GM19351 (cell line): ENCODE data around the gene TEF.

Experiments
- ATAC-seq: cut with Tn5 transposase; IDR thresholded peaks from one replicate; pipeline ENCODE4 v1.9.1; 2021; ENCODE audit warnings: mild to moderate bottlenecking, moderate library complexity; ENCODE audit not compliant: unreplicated experiment

The TEF gene

GRCh38 chr22:41353862-41354575 is 27.7 kb upstream of the TEF start:
- no peak for ATAC-seq

DNA sequence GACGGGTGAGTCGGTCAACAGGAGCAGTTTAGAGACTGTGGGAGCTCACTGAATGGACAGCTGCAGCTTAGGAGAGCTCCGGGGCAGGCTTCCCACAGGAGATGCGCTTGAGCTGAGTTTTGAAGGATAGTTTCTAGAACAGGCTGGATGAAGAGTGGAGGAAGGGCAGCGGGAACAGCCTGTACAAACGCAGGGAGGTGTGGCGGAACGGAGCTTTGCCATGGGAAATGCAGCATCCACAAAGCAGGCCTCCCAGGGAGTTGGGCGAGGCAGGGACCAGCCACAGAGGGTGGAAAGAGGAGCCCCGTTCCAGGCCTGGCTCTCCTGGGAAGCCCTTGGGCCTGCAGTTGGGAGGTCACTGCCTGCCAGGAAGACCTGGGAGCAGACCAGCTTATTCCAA is 26.8 kb upstream of the TEF start:
- ATAC-seq: no peak

DNA sequence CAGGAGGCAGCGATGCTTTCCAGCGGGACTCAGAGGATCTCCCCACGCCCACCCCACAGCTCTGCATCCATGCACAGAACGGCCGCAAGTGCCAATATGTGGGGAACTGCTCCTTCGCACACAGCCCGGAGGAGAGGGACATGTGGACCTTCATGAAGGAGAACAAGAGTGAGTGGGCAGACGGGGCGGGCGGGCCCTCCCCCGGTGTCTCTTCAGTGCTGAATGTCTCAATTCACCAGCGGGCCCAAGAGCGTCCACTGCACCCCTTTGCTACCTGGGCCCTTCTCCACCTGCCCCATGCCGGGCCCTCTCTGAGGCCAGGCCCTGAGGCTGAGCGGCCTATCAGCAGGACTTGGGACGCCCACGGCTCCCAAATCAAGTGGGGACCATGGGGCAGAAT is 25.8 kb upstream of the TEF start:
- ATAC-seq: no peak

DNA sequence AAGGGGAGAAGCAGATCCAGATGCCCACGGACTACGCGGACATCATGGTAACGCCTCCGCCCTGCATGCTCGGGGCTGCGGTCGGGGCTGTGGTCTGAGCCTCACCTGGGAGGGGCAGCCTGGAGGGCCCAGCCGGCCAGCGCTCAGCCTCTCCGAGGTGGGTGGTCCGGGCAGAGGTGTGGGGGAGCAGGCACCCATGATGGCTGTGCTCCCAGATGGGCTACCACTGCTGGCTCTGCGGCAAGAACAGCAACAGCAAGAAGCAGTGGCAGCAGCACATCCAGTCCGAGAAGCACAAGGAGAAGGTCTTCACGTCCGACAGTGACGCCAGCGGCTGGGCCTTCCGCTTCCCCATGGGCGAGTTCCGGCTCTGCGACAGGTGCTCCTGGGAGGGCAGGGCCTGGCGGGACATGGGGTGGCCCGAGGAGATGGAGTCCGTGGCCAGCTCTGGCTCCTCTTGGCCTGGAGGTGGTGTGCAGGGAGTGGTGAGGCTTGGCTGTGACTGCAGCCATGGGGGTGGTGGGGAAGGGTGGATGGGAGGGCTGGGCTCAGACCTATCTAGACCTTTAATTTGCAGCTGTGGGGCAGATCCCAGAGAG is 25.2 kb upstream of the TEF start:
- ATAC-seq: no peak

DNA sequence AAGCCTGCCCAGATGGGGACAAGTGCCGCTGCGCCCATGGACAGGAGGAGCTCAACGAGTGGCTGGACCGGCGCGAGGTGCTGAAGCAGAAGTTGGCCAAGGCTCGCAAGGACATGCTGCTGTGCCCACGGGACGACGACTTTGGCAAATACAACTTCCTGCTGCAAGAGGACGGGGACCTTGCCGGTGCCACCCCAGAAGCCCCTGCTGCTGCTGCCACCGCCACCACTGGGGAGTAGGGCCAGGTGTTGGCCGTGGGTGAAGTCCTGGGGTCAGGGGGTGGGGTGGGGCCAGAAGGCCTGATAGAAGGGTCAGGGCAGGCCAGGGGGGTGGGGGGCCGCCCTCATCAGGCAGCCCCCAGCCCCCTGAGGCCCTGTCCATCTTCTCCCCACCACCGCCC is 24.6 kb upstream of the TEF start:
- ATAC-seq: no peak

GRCh38 chr22:41358927-41359326 is 22.8 kb upstream of the TEF start:
- ATAC-seq: no peak

DNA sequence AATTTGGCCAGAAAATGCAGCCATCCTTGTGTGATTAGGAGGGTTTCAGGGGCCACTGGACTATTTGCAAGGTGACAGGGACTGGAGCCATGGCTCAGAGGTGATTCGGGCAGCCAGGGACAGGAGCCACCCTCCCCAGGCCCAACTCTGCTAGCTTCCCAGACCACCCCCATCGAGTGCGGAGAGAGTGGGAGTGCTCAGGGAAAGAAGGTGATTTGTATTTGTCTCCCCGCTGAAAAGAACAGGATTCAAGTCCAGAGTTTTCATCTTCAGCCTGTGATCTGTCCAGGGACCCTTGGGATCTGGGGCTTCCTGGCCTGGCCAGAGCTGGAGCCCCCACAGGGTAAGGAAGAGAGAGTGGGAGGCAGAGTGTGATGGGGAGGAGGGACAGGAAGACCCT is 22.4 kb upstream of the TEF start:
- ATAC-seq: no peak

- ATAC-seq: no peak
These were observed 21.6 kb upstream of the TEF start for GRCh38 chr22:41360126-41360525.

GRCh38 chr22:41361716-41362310 is 19.9 kb upstream of the TEF start:
- no peak for ATAC-seq

DNA sequence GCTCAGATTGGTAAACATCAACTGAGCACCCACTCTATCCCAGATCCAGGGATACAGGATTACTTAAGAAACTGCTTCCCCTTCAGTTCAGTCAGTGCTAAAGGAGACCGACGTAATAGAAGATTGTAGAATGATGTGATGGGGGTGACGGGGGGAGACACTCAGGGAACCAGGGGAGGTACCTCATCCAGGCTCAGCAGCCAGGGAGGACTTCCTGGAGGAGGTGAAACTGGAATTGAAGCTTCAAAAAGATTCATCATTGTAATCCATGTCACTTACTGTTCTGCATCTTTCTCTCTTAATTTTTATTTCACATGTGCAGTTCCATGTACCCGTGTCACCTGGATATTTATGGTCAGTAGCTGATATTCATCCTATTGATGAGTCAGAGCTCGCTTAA is 19.1 kb upstream of the TEF start:
- no peak for ATAC-seq

DNA sequence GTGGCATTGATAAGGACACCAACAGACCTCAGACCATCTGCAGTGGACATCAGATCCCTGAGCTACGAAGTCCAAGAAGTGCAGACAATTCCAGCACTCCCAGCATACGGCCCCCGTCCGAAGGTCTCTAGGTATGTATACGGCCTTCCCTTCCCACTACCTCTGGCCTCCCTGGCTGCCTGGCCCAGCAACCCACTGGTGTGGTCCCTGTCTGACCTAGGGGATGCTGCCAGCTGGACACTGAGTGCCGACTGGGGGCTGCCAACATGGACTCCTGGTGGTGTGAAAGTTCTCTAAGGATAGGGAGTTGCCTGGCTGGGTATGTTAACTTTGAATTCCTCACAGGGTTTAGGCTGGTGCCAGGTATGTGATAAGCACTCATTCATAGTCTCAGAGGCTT is 17.5 kb upstream of the TEF start:
- no peak for ATAC-seq

DNA sequence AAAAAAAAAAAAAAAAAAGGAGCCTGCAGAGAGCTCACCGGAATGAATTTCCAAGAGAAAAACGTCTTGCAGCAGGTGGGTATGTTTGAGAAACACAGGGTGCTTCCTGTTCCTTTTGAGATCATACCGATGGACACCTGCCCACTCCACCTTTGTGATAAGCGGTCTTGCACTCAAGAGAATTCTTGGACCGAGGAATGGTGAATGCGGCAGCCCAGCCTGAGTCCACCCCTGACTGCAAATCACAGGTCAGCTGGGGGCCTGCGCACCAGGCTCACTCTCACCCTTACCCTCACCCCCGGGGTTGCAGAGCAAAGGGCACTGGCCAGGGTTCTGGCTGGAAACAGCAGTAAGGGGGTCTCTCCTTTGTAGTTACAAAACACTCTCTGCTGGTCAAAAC is 16.8 kb upstream of the TEF start:
- no peak for ATAC-seq

DNA sequence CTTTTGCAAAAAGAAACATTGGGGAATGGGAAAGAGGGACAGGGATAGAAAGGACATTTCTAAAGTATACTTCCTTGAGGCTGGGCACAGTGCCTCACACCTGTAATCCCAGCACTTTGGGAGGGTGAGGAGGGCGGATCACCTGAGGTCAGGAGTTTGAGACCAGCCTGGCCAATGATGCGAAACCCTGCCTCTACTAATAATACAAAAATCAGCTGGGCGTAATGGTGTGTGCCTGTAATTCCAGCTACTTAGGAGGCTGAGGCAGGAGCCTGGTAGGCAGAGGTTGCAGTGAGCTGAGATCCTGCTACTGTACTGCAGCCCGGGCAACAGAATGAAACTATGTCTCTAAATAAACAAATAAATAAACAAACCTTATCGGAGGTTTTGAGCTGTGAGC is 16.3 kb upstream of the TEF start:
- no peak for ATAC-seq

DNA sequence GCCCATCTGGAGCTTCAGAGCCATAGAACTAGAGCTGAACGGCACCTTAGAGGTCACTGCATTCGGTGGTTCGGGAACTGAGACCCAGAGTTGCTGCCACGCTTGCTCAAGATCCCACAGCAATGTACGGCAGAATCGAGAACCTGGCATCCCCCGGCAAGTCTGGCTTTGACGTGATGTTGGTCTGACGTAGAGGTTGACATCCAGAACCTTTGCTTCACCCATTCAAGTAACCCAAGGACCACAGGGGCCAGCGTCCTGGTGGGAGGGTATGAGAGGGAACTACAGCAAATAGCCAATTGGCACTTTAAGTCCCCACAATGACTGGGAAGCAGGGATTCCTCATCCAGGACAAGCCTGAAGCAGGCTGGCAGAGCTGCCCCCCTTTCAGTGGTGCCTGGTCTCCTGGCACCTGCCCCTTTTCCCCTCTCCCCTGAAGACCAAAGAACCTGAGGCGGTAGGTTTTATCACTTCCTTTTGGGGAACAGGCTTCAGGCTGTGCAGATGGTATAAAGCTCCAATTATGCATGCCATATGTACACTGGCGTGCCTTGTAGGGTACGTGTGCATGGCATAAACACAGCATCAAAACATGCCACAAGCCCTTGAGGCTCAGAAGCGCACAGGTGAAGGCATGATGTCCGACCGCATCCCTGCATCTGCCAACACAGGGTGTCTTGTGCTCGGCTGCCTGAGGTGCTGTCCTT is 15.3 kb upstream of the TEF start:
- no peak for ATAC-seq

GRCh38 chr22:41367039-41367679 is 14.6 kb upstream of the TEF start:
- ATAC-seq: no peak

DNA sequence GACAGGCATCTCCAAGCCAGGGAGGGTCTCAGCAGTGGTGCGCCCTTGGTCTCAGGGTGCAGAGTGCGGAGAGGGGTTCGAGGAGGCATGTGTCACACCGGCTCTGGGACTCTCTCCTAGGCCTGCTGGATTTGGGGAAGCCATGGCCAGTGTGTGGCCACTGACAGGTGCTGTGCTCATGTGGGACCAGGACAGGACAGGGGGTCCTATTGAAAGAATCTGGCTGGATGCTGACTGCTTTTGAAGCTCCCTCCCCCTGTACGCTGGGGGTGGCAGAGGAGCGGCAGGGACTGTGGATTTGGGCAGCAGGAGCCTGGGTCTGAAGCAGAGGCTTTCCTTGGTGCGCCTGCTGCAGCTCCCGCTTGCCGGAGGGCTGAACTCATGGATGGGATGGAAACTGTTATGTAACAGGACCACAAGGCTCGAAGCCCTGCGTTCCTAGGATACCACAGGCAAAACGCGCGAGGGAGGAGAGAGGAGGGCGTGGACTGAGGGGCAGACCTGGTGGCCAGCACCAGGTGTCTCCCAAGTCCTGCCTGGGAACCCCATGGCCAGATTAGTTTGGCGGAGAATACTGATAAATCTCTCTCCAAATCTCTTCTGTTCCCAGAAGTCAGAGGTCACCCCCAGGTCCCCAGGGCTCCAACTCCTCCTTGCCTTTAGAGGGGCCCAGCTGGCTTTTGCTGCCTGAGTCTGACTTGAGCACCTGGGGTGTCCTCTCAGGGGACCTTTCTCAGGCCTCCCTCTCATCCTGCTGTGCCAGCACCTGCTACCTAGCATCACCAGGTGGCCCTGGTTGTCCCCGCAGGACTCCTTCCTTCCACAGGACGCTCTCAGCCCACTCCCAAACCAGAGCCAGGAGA is 13.8 kb upstream of the TEF start:
- ATAC-seq: no peak

DNA sequence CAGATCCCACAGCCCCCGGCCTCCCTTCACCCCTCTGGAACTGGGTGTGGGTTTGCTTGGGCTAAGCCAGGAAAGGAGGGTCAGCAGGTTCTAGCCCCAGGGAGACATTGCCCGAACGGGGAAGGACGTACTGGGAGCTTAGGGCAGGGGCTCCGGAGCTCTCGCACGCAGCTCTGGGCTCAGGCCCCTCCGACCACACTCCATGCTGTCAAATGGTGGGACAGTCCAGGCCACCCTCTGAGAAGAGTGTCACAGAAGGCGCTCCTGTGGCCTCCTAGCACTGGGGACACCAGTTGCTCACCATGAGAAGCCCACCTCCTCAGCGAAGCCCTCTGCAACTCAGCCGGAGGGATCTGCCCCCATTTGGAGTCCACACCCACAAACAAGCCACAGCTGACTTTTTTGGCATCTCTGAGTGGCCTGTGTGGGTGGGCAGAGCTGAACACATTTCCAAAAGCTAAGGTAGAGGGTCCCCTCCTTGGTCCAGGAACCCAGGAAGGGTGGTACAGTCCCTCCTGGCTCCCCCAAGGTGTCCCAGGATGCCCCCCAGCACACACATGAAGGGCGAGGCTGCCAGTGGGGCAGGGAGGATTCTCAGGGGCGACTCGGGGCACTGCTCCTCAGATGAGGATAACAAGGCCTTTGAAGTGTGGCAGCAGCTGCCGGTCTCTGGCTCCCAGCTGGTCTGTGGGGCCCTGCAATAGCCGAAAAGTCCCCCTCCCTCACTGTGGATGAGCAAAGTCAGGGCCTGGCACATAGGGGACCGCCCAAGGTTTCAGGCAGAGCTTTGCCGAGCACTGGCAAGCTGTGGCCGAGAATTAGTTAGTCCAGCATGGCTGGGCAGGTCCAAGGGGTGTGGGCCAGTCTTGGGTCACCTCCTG is 13.0 kb upstream of the TEF start:
- no peak for ATAC-seq

DNA sequence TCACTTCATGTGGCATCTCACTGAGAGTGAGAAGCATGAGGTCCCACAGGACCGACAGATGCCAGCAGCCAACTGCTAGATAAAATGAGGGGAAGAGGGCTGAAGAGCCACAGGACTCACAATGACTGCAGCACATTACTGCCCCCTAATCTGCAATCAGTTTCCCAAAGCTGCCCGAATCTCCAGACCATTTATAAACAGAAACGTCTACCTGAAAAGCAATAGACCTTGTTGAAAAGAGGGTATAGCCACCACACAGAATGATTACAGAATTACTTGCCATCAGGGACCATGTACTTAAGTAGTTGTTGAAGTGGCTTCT is 12.4 kb upstream of the TEF start:
- no peak for ATAC-seq

DNA sequence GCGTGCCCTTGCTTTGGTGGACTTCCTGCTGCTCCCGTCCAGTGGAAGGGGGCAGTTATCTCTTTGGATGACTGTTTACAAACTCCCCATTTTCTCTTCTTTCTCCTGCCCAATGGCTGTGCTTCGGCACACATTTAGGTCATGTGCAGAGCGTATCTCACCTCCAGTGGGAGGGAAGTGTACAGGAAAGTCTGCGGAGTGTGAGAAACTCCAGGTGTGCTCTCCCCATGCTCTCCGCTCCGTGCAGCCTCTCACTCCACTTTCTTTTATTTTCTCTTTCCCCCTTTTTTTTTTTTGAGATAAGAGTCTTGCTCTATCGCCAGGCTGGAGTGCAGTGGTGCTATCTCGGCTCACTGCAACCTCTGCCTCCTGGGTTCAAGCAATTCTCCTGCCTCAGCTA is 11.9 kb upstream of the TEF start:
- ATAC-seq: no peak

DNA sequence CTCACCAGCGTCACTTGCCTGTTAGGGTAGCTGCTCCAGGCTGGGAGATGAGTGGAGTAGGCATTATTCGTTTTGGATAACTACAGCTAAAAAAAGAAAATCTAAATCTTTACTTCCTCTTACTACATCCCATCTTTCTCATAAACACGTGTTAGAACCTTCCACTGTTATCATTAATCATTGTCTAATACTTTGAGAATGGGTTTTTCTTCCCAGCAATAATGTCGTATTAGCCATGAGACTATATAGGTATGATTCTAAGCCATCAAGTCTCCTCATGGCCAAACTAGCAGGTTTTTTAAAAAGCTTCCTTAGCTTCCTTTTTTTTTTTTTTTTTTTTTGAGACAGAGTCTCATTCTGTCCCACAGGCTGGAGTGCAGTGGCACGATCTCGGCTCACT is 3.9 kb upstream of the TEF start:
- ATAC-seq: no peak
